ENCODE data around the gene CCDC178. TPM values are rescaled to one million over a fixed set of nuclear protein-coding genes. Genes with fewer than 3 reads are reported as not detected.
"Not testable (repeated sequence)": the region's sequence is repeated elsewhere in the genome, so short reads cannot be mapped to it uniquely, and the experiment has no call there.

Gene CCDC178
- total and polyA plus RNA-seq, 2 donors from 2014 or later: 3.7 to 4.6 TPM

DNA sequence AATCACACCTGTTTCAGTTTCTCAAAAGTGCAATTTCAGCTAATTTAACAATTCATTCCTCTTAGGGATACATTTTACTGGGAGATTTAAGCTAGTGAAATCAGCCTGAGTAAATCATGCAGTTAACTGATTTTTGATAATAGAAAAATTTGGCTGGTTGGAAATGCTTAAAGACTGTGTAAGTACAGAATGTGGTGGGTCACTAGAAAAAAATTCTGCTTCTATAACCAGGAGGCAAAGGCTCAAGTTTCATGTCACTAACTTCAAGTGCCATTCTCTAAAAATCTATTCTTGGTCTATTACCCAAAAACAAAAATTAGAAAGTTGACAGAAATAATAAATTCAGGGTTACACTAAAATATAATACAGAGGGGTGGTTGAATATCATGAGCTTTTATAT, 271.3 kb downstream of the CCDC178 start:
- H3K36me3 ChIP-seq (ENCODE audit: control insufficient read depth in 2 of 3, insufficient read depth in 3 of 3, low read length in 3 of 3): no peaks in the 10 kb centered on the region
- DNase-seq: no peak
- no peaks in the 10 kb centered on the region for H3K9me3 ChIP-seq (ENCODE audit: control insufficient read depth in 2 of 3, insufficient read depth in 1 of 3, low read length in 3 of 3)
- no peak overlapping the region for H3K9ac ChIP-seq (ENCODE audit: low read length in 3 of 3)
- intact Hi-C loops (cut with DNase I): no loop called here
- H3K4me1 ChIP-seq (ENCODE audit: control insufficient read depth in 2 of 3, insufficient read depth in 2 of 3, low read depth in 1 of 3, low read length in 3 of 3): no peaks in the 10 kb centered on the region
- no peaks in the 10 kb centered on the region for H3K27me3 ChIP-seq (ENCODE audit: control insufficient read depth, insufficient read depth, low read length)
- no peak overlapping the region for H3K4me3 ChIP-seq (ENCODE audit: low read length in 3 of 3)
- FAIRE-seq: no peak
- TF ChIP-seq, protein P1, sequence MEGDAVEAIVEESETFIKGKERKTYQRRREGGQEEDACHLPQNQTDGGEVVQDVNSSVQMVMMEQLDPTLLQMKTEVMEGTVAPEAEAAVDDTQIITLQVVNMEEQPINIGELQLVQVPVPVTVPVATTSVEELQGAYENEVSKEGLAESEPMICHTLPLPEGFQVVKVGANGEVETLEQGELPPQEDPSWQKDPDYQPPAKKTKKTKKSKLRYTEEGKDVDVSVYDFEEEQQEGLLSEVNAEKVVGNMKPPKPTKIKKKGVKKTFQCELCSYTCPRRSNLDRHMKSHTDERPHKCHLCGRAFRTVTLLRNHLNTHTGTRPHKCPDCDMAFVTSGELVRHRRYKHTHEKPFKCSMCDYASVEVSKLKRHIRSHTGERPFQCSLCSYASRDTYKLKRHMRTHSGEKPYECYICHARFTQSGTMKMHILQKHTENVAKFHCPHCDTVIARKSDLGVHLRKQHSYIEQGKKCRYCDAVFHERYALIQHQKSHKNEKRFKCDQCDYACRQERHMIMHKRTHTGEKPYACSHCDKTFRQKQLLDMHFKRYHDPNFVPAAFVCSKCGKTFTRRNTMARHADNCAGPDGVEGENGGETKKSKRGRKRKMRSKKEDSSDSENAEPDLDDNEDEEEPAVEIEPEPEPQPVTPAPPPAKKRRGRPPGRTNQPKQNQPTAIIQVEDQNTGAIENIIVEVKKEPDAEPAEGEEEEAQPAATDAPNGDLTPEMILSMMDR (IDR thresholded peaks at IDR 0.05; ENCODE audit: borderline replicate concordance, extremely low read depth, insufficient read depth): no peak
- no peak overlapping the region for H3K27ac ChIP-seq (ENCODE audit: low read depth in 2 of 2, low read length in 2 of 2)

DNA sequence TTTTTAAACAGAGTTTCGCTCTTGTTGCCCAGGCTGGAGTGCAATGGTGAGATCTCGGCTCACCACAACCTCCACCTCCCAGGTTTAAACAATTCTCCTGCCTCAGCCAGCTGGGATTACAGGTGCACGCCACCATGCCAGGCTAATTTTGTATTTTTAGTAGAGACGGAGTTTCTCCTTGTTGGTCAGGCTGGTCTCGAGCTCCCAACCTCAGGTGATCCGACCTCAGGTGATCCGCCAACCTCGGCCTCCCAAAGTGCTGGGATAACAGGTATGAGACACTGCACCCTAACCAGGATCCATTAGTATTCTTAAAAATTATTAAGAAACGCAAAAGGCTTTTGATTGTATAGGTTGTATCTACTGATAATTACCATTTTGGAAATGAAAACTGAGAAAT, 276.4 kb downstream of the CCDC178 start:
- H3K9ac ChIP-seq (ENCODE audit: low read length in 3 of 3); FAIRE-seq; H3K4me3 ChIP-seq (ENCODE audit: low read length in 3 of 3); H3K36me3 ChIP-seq (ENCODE audit: control insufficient read depth in 2 of 3, insufficient read depth in 3 of 3, low read length in 3 of 3); H3K27ac ChIP-seq (ENCODE audit: low read depth in 2 of 2, low read length in 2 of 2); intact Hi-C loops (cut with DNase I); DNase-seq; H3K9me3 ChIP-seq (ENCODE audit: control insufficient read depth in 2 of 3, insufficient read depth in 1 of 3, low read length in 3 of 3); H3K4me1 ChIP-seq (ENCODE audit: control insufficient read depth in 2 of 3, insufficient read depth in 2 of 3, low read depth in 1 of 3, low read length in 3 of 3); H3K27me3 ChIP-seq (ENCODE audit: control insufficient read depth, insufficient read depth, low read length): not testable (repeated sequence)

DNA sequence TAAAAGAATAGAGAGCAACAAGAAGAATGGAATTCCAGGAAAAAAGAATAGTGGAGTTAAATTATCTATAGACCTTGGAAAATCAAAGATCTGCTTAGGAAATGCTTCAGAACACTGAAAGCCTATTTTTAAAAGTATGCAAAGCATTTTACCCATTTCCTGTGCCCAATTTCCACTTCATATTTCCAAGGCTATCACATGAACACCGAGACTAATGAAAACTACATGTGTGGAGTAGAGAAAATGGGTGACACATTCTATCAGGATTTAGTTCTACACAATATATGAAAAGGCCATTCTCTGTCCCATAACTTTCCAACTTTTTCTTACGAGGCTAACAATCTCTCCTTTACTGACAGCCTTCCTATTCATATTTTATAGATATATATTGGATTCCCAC, 279.4 kb downstream of the CCDC178 start:
- FAIRE-seq (no peak), DNase-seq (no peak)
- intact Hi-C loops (cut with DNase I): no loop called here
- Histone ChIP-seq H3K27me3 (ENCODE audit: control insufficient read depth, insufficient read depth, low read length) (no peaks in the 10 kb centered on the region), H3K4me1 (ENCODE audit: control insufficient read depth in 2 of 3, insufficient read depth in 2 of 3, low read depth in 1 of 3, low read length in 3 of 3) (no peaks in the 10 kb centered on the region), H3K4me3 (ENCODE audit: low read length in 3 of 3) (no peak overlapping the region), H3K36me3 (ENCODE audit: control insufficient read depth in 2 of 3, insufficient read depth in 3 of 3, low read length in 3 of 3) (no peaks in the 10 kb centered on the region), H3K27ac (ENCODE audit: low read depth in 2 of 2, low read length in 2 of 2) (no peak overlapping the region), H3K9me3 (ENCODE audit: control insufficient read depth in 2 of 3, insufficient read depth in 1 of 3, low read length in 3 of 3) (no peaks in the 10 kb centered on the region), H3K9ac (ENCODE audit: low read length in 3 of 3) (no peak overlapping the region)
- TF ChIP-seq, protein P1 (IDR thresholded peaks at IDR 0.05; ENCODE audit: borderline replicate concordance, extremely low read depth, insufficient read depth): no peak

DNA sequence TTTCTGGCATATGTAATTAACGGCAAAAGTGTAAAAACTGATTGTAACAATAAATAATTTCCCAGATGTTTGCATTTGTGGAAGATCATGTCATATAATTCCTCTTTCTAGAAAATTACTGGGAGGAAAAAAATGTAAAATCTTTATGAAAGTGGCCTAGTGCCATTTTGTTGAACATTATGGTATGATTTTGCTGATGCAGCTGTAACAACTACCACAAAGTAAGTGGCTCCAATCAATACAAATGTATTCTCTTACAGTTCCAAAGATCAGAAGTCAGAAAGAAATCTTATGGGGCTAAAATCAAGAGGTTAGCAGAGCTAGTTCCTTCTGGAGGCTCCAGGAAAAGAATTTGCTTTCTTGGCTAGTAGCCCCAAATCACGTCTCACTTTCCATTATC, 281.4 kb downstream of the CCDC178 start:
- H3K27ac ChIP-seq (ENCODE audit: low read depth in 2 of 2, low read length in 2 of 2): no peak overlapping the region
- FAIRE-seq (no peak), DNase-seq (no peak)
- TF ChIP-seq, protein P1 (IDR thresholded peaks at IDR 0.05; ENCODE audit: borderline replicate concordance, extremely low read depth, insufficient read depth): no peak
- no peaks in the 10 kb centered on the region for H3K9me3 ChIP-seq (ENCODE audit: control insufficient read depth in 2 of 3, insufficient read depth in 1 of 3, low read length in 3 of 3)
- H3K9ac ChIP-seq (ENCODE audit: low read length in 3 of 3): no peak overlapping the region
- no peaks in the 10 kb centered on the region for H3K27me3 ChIP-seq (ENCODE audit: control insufficient read depth, insufficient read depth, low read length)
- no peak overlapping the region for H3K4me3 ChIP-seq (ENCODE audit: low read length in 3 of 3)
- no peaks in the 10 kb centered on the region for H3K36me3 ChIP-seq (ENCODE audit: control insufficient read depth in 2 of 3, insufficient read depth in 3 of 3, low read length in 3 of 3)
- H3K4me1 ChIP-seq (ENCODE audit: control insufficient read depth in 2 of 3, insufficient read depth in 2 of 3, low read depth in 1 of 3, low read length in 3 of 3): no peaks in the 10 kb centered on the region
- intact Hi-C loops (cut with DNase I): no loop called here
